GM19035 (cell line): Measurements from ENCODE around the gene CAGE1.

Experiments used
- ATAC-seq: cut with Tn5 transposase; IDR thresholded peaks from one replicate; pipeline ENCODE4 v1.9.1; 2021; ENCODE audit not compliant: unreplicated experiment

CAGE1 gene

GRCh38 chr6:7312616-7313504, 76.7 kb downstream of the CAGE1 start, which contains the start of gene SSR1:
Gene SSR1, minus strand, starts transcription at chr6:7313199. Its CDS starts 79 bp downstream, at chr6:7313120.
- ATAC-seq, result peak; percentile 98

GRCh38 chr6:7311917-7312615, 77.5 kb downstream of the CAGE1 start:
- ATAC-seq, result no peak

DNA sequence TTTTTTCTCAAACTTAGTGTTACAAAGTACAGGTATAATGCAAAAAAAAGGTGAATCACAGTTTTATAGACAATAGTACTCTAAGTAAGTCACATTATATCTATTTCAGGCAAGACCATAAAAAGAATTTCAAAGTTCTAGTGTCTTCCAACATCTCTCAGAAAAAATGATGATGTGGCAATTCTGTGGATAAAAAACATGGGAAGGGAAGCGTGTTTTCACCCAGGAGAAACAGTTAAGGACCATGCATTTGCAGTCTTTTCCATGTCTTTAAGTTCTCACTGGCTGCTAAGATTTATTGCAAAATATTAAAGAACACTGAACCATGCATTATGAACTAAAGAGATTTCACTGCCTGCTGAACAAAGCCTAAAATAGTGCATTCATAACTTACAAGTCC, 78.4 kb downstream of the CAGE1 start:
- ATAC-seq, result no peak

DNA sequence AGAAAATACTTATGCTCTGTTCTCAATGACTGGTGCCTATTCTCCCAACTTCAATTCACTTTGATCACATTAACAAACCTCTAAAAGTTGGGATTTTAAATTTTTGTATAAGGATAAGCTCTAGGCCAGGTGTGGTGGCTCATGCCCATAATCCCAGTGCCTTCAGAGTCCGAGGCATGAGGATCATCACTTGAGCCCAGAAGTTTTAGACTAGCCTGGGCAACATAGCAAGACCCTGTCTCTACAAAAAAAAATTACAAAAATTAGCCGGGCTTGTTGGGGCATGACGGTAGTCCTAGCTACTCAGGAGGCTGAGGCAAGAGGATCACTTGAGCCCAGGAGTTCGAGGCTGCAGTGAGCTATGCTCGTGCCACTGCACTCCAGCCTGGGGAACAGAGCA, 80.5 kb downstream of the CAGE1 start:
- no peak for ATAC-seq

GRCh38 chr6:7307533-7307932, 82.0 kb downstream of the CAGE1 start:
- no peak for ATAC-seq

DNA sequence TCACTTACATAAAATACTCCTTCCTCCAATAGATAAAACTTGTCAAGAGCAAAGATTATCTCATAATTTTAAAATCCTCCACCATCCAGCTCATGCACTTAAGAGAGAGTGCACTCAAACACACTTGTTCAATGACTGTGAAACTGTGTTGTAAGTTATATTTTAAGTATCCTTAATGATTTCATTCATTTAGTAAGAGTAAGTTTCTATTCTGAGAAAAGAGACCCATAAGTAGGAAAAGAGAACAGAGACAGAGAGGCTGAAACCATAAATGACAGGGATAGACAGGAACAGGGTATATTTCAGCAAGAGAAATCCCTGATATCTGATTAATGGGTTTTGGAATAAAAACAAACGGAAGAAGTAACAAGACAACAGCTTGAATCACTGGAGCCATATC, 84.7 kb downstream of the CAGE1 start:
- no peak for ATAC-seq

- no peak for ATAC-seq
These were observed 87.8 kb downstream of the CAGE1 start for GRCh38 chr6:7301702-7302101.

- ATAC-seq, result no peak
These were observed 88.6 kb downstream of the CAGE1 start for GRCh38 chr6:7300926-7301325.

- no peak for ATAC-seq
These were observed 91.4 kb downstream of the CAGE1 start for GRCh38 chr6:7298113-7298512.

- ATAC-seq, result no peak
These were observed 92.9 kb downstream of the CAGE1 start for GRCh38 chr6:7296602-7297001.

- ATAC-seq, result no peak
These were observed 93.6 kb downstream of the CAGE1 start for GRCh38 chr6:7295916-7296315.

GRCh38 chr6:7292596-7293255, 96.8 kb downstream of the CAGE1 start:
- no peak for ATAC-seq

- no peak for ATAC-seq
These were observed 99.5 kb downstream of the CAGE1 start for GRCh38 chr6:7290079-7290478.

DNA sequence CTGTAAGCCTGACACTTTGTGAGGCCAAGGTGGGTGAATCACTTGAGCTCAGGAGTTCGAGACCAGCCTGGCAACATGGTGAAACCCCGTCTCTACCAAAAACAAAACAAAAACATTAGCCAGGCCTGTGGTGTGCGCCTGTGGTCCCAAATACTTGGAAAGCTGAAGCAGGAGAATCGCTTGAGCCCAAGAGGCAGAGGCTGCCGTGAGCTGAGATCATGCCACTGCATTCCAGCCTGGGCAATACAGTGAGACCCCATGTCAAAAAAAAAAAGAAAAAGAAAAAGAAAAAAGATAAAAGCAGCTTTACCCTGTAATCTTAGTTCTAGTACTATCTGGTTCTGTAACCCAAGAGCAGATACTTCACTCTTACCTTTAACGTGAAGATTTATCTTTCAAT, 104.1 kb downstream of the CAGE1 start:
- ATAC-seq, result no peak

DNA sequence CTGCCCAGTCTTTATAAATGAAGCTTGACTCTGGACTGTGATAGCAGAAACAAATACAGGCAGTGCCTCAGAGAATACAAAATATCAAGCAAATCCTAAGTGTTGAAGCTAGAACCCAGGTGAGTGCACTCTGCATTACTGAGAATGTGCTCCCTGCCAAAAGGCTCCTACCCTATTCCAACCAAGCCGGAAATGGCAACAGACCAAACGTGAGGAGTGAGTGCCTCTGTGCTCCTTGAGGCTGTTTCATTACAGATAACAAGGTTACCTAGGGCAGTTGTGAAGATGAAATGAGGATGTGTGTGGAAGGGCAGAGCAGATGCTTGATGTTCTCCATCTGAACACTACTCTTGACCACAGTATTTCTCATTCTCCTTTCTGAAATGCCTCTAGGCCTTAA, 105.9 kb downstream of the CAGE1 start:
- no peak for ATAC-seq

DNA sequence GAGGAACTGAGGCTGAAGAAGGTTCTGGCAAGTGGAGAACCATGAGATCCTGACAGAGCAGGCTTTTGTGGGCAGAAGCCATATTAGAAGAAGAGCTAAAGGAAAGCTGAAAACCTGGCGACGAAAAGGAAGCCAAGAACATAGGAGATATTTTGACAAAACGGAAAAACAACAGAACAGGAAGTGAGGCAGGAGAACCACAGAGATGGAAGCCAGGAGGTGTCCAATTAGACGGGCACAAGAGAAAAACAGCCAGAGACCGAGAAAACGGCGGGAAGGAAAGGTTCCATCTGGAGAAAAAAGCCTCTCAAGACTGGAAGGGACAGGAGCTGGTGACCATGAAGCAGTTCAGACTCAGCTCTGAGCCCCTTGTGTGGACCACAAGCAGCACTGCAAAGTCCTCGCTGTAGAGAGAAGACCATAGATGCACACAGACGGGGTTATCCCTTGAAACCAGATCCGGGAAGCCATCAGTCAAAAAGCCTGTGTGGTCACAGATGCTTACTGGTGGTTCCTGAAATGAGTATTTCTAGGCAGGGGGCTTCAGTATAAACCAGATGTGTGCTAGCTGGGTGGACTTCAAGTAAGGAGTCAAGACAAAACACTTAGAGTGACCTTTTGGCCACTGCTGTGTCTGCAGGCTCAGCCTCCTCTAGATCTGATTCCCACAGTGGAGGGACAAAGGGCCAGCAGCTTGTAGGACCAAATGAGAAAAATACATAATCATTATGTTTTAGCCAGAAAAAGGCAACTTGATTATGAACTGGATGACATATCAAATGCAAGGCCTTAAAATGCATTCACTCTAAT, 107.2 kb downstream of the CAGE1 start:
- ATAC-seq, result no peak
